Activated CD8-positive, alpha-beta memory T cell treated with anti-CD3 and anti-CD28 coated beads, Interleukin-2, amount 50 U/mL, for 1 hour (primary cell): ENCODE measurements around the gene MYO1A.
"Not testable (repeated sequence)": the region's sequence is repeated elsewhere in the genome, so short reads cannot be mapped to it uniquely, and the experiment has no call there.

Experiments
- DNase-seq: peaks from one replicate; pipeline ENCODE4 v3.0.0-alpha.2; 2020; ENCODE audit errors: extremely low read depth

MYO1A gene

GRCh38 chr12:57087010-57087690, 37.2 kb upstream of the MYO1A start:
- DNase-seq: peak; percentile 90

GRCh38 chr12:57086493-57087009, 36.6 kb upstream of the MYO1A start:
- DNase-seq: no peak

DNA sequence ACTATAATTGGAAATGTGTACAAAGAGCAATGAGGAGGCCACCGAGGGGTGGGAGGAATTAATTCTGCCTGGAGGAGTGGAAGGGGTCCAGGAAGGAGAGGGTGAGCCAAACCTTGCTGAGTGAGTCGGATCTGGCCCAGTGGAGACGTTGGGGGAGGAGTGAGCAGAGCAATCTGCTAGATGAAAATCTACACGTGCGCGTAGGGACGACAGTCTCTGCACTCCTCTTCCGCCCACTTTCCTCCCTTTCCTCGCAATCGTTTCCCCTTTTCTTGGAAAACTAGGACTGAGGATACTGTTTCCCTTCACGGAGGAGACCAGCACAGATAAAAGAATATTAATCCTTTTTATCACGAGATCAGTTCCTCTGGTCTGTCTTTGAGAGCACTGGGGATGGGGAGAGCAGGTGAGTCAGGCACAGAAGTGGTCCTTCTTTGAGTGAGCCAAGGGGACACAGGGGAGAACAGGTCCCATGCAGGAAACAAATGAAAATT, 36.1 kb upstream of the MYO1A start:
- DNase-seq: no peak

DNA sequence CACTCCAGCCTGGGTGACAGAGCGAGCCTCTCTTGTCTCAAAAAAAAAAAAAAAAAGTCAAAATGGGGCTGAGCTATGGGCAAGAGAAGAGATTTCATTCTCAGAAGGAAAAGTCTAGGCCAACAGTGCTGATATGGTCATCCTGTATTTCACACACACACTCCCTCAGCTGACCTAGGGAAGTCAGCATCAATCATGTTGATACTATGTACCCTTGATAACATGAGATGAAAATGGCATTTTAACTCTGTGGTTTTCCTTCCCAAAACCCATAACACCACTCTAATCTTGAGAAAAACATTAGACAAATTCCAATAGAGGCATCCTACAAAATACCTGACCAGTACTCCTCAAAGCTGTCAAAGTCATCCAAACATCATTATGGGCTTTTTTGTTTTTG, 30.9 kb upstream of the MYO1A start:
- DNase-seq: no peak

DNA sequence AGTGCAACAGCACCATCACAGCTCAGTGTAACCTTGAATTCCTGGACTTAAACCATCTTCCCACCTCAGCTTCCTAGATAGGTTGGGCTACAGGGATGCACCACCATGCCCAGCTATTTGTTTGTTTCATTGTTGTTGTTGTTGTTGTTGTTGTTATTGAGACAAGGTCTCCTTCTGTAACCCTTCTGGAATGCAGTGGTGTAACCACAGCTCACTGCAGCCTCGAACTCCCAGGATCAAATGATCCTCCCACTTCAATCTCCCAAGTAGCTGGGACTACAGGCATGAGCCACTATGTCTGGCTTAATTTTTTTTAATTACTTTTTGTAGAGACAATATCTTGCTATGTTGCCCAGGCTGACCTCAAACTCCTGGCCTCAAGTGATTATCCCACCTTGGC, 29.9 kb upstream of the MYO1A start:
- no peak for DNase-seq

DNA sequence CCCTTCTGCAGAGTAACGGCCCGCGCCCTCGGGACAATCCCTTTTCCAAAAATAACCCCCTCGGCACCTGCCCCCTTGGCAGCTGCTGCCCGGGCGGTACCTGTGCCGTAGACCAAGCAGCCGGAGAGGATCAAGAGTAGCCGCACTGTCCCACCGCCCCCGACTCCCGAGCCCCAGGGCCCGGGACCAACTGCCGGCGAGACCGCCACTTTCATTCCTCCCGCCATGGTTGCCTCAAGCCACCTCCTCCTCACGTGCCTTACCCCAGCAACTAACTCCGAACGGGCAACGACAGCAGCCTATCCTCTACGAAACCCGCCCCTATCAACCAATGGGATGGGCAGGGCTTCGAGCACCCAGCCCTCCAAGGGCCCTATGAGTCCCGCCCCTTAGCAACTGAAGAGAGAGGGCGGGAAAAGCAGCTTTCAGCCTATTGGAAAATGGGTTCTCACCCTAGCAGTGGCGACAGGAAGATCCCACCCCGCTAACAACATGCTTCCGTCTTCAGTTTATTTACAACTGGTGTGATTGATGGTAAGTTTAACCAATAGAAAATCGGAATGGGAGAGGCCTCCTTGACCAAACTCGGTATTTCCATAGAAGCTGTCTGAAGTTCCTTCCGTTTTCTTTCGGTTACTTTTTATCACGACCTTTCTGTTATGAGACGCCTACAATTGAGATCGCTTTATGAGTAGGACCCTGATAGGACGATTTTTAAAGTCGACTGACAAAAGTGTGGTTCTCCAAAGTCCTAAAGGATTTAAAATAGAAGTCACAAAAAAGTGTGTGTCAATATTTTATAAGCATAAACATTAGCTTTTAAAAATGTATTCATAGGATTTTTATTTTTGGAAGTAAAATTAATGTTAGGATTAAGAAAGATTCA, 28.8 kb upstream of the MYO1A start, which contains the start of gene NEMP1:
NEMP1 (minus strand) TSS at position 273 of the 886 bp plus-strand sequence; CDS start at position 227, 46 bp downstream.
- DNase-seq: peak; percentile 96

DNA sequence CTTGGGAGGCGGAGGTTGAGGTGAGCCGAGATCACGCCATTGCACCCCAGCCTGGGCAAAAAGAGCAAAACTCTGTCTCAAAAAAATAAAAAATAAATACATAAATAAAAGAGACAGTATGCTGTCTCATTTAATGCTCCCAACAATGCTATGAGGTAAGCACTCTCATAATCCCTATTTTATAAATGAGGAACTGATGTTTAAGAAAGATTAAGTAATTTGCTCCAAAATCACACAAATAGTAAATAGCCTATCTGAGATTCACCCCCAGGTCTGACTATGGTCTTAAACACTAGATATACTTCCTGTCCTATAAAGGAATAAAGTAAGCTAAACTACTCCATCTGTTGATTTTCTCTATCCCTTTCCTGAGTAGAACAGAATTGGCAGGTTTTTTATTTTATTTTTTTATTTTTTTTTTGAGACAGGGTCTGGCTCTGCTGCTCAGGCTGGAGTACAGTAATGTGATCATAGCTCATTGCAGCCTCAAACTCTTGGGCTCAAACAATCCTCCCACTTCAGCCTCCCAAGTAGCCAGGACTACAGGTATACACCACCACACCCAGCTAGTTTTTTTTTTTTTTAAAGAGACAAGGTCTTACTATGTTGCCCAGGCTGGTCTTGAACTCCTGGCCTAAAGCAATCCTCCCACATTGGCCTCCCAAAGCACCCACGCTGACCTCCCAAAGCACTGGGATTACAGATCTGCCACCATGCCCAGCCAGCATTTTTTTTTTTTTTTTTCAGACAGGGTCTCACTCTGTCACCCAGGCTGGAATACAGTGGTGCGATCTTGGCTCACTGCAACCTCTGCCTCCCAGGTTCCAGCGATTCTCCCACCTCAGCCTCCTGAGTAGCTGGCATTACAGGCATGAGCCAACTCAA, 23.9 kb upstream of the MYO1A start:
- not testable (repeated sequence) for DNase-seq

GRCh38 chr12:57072661-57073060, 22.7 kb upstream of the MYO1A start:
- DNase-seq: no peak

- DNase-seq: no peak
Measured at GRCh38 chr12:57069523-57069922, 19.6 kb upstream of the MYO1A start.

DNA sequence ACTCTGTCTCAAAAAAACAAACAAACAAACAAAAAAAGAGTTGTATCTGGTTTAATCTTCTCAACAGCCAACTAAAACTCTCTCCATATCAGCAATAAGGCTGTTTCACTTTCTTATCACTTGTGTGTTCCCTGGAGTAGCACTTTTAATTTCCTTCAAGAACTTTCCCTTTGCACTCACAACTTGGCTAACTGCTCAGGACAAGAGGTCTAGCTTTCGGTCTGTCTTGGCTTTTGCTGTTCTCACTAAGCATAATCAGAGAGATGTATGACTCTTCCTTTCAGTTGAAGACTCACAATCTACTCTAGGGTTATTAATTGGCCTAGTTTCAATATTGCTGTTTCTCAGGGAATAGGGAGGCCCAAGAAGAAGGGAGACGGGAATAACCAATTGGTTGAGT, 16.3 kb upstream of the MYO1A start:
- no peak for DNase-seq

DNA sequence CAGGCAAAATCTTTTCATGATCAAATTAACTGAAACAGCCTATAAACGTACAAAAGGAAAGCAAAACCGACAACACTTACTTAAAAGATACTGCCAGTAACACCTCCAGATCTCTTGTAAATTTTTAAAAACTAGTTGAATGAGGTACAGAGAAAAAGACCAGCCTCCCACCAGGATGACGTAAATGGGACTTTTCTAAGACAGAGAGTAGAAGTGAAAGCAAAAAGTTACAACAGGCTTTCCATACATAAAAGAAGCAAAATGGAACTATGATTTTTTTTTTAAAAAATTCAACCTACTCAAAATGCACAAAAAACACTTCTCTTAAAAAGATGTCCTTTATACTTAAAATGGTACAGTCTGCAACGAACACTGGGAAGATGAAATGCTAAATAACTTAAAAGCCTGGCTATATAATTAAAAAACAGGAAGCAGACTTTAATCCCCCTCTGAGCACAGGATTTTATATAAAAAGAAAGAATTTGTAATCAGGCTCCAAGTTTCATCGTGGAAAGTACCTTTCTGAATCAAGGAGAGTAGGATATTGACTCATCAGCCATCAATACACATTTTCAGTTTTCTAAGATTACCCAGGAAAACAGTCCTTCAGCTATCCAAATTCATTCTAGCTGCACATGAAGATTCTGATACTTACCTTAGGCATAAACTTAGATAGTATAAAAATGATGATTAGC, 14.2 kb upstream of the MYO1A start:
- DNase-seq: peak; percentile 34

- no peak for DNase-seq
Measured at GRCh38 chr12:57058454-57058853, 8.5 kb upstream of the MYO1A start.

GRCh38 chr12:57057067-57057751, 7.3 kb upstream of the MYO1A start:
- no peak for DNase-seq

GRCh38 chr12:57055824-57056223, 5.9 kb upstream of the MYO1A start:
- no peak for DNase-seq

DNA sequence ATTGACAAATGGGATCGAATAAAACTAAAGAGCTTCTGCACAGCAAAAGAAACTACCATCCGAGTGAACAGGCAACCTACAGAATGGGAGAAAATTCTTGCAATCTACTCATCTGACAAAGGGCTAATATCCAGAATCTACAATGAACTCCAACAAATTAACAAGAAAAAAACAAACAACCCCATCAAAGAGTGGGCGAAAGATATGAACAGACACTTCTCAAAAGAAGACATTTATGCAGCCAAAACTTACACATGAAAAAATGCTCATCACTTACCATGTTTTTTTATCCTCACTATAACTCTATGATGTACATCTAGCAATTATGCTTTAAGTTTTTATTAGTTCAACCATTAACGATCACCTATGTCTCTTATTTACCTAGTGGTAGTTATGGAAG, 4.0 kb upstream of the MYO1A start:
- DNase-seq: not testable (repeated sequence)

GRCh38 chr12:57053146-57053545, 3.2 kb upstream of the MYO1A start:
- not testable (repeated sequence) for DNase-seq

GRCh38 chr12:57051011-57051410, 1.1 kb upstream of the MYO1A start:
- DNase-seq: no peak

GRCh38 chr12:57049119-57049446, 846 bp downstream of the MYO1A start:
- no peak for DNase-seq

GRCh38 chr12:57048423-57049118, 1.4 kb downstream of the MYO1A start:
- no peak for DNase-seq

DNA sequence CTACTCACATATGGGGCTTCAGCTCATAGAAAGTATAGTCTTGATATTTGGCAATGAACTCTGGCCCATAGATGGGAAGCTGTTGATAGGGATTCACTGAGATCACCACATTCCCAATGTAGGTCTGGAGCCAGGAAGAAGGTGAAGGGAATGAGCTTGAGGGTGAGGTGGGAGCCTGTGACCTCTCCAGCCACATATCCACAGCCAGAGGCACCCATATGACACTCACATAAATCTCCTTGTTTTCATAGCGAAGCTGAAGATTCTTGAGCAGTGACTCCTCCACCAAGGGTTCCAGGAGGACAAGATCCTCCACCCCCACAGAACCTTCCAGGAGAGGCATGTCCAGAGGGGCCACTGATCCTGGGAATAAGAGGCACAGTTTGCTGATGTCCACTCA, 1.9 kb downstream of the MYO1A start:
- DNase-seq: no peak
